ENCODE measurements around the gene PCDHGB7.
"Not testable (repeated sequence)": the region's sequence is repeated elsewhere in the genome, so short reads cannot be mapped to it uniquely, and the experiment has no call there.

- TF ChIP-seq CTCF (conservative IDR thresholded peaks at IDR 0.05 in 1 of 2, IDR thresholded peaks at IDR 0.05 in 1 of 2; ENCODE audit: low read depth in 1 of 2, low read length in 2 of 2); EZH2 (IDR thresholded peaks at IDR 0.05; ENCODE audit: low read length, missing control alignments): not testable (repeated sequence)
These were observed 41.9 kb upstream of the PCDHGB7 start for GRCh38 chr5:141375444-141376155.
